HUES64 (cell line): Measurements from ENCODE around the gene CELSR2.

Source experiments
- H3K27ac ChIP-seq: 2 replicates; pipeline ENCODE4 v1.7.0; 2013; ENCODE audit warnings: low read depth, low read length, inconsistent platforms
- H3K27me3 ChIP-seq: 2 replicates; pipeline ENCODE4 v1.6.1; 2013; ENCODE audit warnings: mild to moderate bottlenecking, low read length; ENCODE audit not compliant: insufficient read depth
- H3K36me3 ChIP-seq: 2 replicates; pipeline ENCODE4 v1.6.1; 2013; ENCODE audit warnings: mild to moderate bottlenecking, low read length; ENCODE audit not compliant: insufficient read depth
- H3K4me1 ChIP-seq: 2 replicates; pipeline ENCODE4 v1.6.1; 2013; ENCODE audit warnings: mild to moderate bottlenecking, low read length, moderate library complexity; ENCODE audit not compliant: insufficient read depth
- H3K4me3 ChIP-seq: 2 replicates; pipeline ENCODE4 v1.5.1; 2013; ENCODE audit warnings: mild to moderate bottlenecking, low read length, moderate library complexity
- H3K9ac ChIP-seq: 2 replicates; pipeline ENCODE4 v1.6.1; 2013; ENCODE audit warnings: mild to moderate bottlenecking, low read depth, low read length
- H3K9me3 ChIP-seq: 2 replicates; pipeline ENCODE4 v1.6.1; 2013; ENCODE audit warnings: low read depth, low read length; ENCODE audit not compliant: insufficient read depth
- WGBS: fragments of 150-250, 120-280 bp; methylation state at CpG from one replicate; pipeline ENCODE4 v1.1.7; 2013; ENCODE audit warnings: missing lambda C conversion rate; 5-methylcytosine and 5-hydroxymethylcytosine counted together

Gene CELSR2

GRCh38 chr1:109252893-109253802 lies 3.8 kb downstream of the CELSR2 start:
- Histone ChIP-seq H3K4me3 (peak overlapping the region; percentile 24; the same call in 1 of the 2 replicates), H3K36me3 (peaks cover 13% of the 10 kb centered on the region; the same call in 1 of the 2 replicates), H3K27ac (peak overlapping the region; percentile 79; the same call in 1 of the 2 replicates), H3K9me3 (no peaks in the 10 kb centered on the region), H3K9ac (peak overlapping the region; percentile 34; the same call in 1 of the 2 replicates), H3K27me3 (peaks cover 14% of the 10 kb centered on the region), H3K4me1 (peaks cover 26% of the 10 kb centered on the region)
- WGBS: 83% methylated on average over 33 of the region's 33 CpGs

- peak overlapping the region; percentile 24; the same call in 1 of the 2 replicates for H3K4me3 ChIP-seq
- peak overlapping the region; percentile 79 for H3K27ac ChIP-seq
Observed at GRCh38 chr1:109253803-109254620, 4.7 kb downstream of the CELSR2 start.

DNA sequence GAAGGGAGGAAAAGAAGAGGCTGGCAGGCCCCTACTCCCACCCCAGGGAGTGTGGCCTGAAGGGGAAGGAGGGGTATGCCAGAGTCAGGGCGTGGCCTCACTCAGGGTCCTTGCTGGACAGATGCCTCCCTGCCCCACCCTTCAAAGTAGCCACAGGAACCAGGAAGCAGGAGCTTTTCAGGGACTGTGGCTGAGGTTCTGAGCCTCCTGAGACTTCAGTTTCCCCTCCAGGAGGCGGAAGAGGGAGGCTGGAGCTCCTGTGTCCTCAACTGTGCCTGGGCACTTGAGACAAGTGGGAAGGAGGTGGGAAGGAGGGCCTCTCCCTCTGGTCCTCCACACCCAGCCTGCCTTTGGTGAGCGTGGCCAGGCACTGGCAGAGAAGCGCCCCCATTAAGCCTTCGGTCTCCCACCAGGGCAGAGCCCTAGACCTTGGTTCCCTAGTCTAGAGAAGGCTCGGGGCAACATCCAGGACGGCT lies 5.3 kb downstream of the CELSR2 start:
- H3K9ac ChIP-seq: peak overlapping the region; percentile 60

More at GRCh38 chr1:109253803-109254620, 4.7 kb downstream of the CELSR2 start:
- Histone ChIP-seq H3K9me3 (no peaks in the 10 kb centered on the region), H3K27me3 (peaks cover 11% of the 10 kb centered on the region), H3K4me1 (peaks cover 22% of the 10 kb centered on the region), H3K9ac (peak overlapping the region; percentile 34), H3K36me3 (peaks cover 15% of the 10 kb centered on the region)
- WGBS: 49% methylated on average over 9 of the region's 9 CpGs

DNA sequence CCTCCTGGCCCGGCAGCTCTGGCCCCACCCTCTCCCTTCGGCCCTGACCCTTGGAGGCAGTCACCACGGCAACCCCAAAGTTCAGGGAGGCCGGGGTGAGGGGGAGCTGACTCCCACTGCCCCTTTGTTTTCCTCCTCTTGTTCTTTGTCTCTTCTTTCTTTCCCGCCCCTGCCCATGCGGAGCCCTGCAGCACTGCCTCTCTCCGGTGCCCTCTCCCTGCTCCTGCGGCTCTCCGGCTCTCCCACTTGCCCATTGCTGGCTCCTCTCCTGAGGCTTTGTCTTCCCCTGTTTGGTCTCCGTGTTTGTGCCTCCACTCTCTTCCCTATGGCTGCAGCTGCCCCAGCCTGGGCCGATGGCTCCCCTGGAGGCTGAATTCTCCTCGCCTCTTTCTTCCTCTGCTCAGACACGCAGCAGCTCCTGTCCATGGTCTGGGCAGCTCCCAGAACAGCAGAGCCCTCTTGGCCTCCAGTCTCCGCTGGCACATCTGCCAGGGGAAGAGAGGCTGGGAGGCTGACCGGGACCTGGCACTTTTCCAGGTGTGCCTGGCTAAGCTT lies 5.8 kb downstream of the CELSR2 start:
- Histone ChIP-seq H3K36me3 (peaks cover 18% of the 10 kb centered on the region), H3K4me1 (peaks cover 30% of the 10 kb centered on the region), H3K27ac (0 out of 2 replicates have a peak overlapping the region, but pooled peaks have one; percentile 4), H3K9me3 (no peaks in the 10 kb centered on the region), H3K4me3 (peak overlapping the region; percentile 7; the same call in 1 of the 2 replicates), H3K27me3 (peaks cover 8% of the 10 kb centered on the region), H3K9ac (peak overlapping the region; percentile 60)
- WGBS: 53% methylated on average over 15 of the region's 15 CpGs

More for the DNA sequence above, 5.3 kb downstream of the CELSR2 start:
- peaks cover 11% of the 10 kb centered on the region for H3K27me3 ChIP-seq
- no peak overlapping the region for H3K27ac ChIP-seq
- peaks cover 18% of the 10 kb centered on the region for H3K36me3 ChIP-seq
- no peaks in the 10 kb centered on the region for H3K9me3 ChIP-seq
- peak overlapping the region; percentile 7; the same call in 1 of the 2 replicates for H3K4me3 ChIP-seq
- peaks cover 27% of the 10 kb centered on the region for H3K4me1 ChIP-seq
- 70% methylated on average over 7 of the region's 7 CpGs for WGBS

DNA sequence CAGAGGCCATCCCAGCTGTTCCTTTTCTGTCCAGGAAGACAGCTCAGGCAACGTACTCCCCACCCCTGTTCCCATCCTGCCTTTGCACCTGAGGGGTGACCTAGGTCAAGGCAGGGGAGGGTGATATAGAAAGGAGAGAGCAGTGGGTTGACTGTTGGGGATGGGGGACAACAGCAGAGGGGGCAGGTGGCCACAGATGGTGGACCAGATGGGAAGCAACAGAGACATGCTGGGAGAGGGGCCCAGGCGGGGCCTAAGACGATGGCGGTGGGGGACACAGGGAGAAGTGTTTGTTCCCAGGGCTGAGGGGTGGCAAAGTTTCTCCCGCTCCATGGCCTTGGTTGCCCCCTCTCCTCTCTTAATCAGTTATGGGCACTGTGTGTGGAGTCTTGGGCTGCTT lies 6.3 kb downstream of the CELSR2 start:
- H3K9me3 ChIP-seq: no peaks in the 10 kb centered on the region
- H3K36me3 ChIP-seq: peaks cover 18% of the 10 kb centered on the region
- H3K4me1 ChIP-seq: peaks cover 35% of the 10 kb centered on the region
- peaks cover 3% of the 10 kb centered on the region for H3K27me3 ChIP-seq
- peak overlapping the region; percentile 60 for H3K9ac ChIP-seq
- 88% methylated on average over 5 of the region's 5 CpGs for WGBS
- no peak overlapping the region for H3K27ac ChIP-seq
- H3K4me3 ChIP-seq: no peak overlapping the region

- H3K27ac ChIP-seq: no peak overlapping the region
- H3K9me3 ChIP-seq: no peaks in the 10 kb centered on the region
- no peak overlapping the region for H3K9ac ChIP-seq
- no peaks in the 10 kb centered on the region; the same call in 1 of the 2 replicates for H3K27me3 ChIP-seq
- peaks cover 18% of the 10 kb centered on the region for H3K36me3 ChIP-seq
- 88% methylated on average over 7 of the region's 7 CpGs for WGBS
- H3K4me1 ChIP-seq: peaks cover 35% of the 10 kb centered on the region
- H3K4me3 ChIP-seq: no peak overlapping the region
Observed at GRCh38 chr1:109256085-109256484, 6.7 kb downstream of the CELSR2 start.

- no peaks in the 10 kb centered on the region for H3K27me3 ChIP-seq
- H3K4me3 ChIP-seq: no peak overlapping the region
- no peak overlapping the region for H3K9ac ChIP-seq
- no peak overlapping the region for H3K27ac ChIP-seq
- no peaks in the 10 kb centered on the region for H3K9me3 ChIP-seq
- H3K36me3 ChIP-seq: peaks cover 19% of the 10 kb centered on the region
- 98% methylated on average over 5 of the region's 5 CpGs for WGBS
- peaks cover 35% of the 10 kb centered on the region for H3K4me1 ChIP-seq
Observed at GRCh38 chr1:109256971-109257681, 7.8 kb downstream of the CELSR2 start.

GRCh38 chr1:109257682-109258421 lies 8.5 kb downstream of the CELSR2 start:
- WGBS: 88% methylated on average over 13 of the region's 15 CpGs

DNA sequence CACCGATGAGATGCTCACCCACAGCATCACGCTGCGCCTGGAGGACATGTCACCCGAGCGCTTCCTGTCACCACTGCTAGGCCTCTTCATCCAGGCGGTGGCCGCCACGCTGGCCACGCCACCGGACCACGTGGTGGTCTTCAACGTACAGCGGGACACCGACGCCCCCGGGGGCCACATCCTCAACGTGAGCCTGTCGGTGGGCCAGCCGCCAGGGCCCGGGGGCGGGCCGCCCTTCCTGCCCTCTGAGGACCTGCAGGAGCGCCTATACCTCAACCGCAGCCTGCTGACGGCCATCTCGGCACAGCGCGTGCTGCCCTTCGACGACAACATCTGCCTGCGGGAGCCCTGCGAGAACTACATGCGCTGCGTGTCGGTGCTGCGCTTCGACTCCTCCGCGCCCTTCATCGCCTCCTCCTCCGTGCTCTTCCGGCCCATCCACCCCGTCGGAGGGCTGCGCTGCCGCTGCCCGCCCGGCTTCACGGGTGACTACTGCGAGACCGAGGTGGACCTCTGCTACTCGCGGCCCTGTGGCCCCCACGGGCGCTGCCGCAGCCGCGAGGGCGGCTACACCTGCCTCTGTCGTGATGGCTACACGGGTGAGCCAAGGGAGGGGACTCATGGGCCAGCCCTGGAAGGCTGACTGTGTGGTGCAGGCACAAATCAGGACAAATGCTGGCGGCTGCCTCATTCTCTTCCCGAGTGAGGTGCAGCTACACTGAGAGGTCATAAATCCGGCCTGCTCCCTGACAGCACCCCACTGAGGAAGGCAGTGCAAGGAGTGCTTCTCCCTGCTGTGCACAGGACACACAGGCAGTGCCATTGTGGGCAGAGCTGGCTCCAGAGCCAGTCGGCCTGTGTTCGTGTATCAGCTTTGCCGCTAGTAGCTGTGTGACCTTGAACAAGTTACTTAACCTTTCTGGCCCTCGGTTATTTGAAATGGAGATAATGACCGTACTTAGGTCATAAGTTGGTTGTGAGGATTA lies 9.4 kb downstream of the CELSR2 start:
- Histone ChIP-seq H3K36me3 (peaks cover 14% of the 10 kb centered on the region), H3K27ac (no peak overlapping the region), H3K9ac (no peak overlapping the region), H3K27me3 (no peaks in the 10 kb centered on the region), H3K9me3 (no peaks in the 10 kb centered on the region), H3K4me1 (peaks cover 32% of the 10 kb centered on the region), H3K4me3 (no peak overlapping the region)
- WGBS: 94% methylated on average over 69 of the region's 69 CpGs

More at GRCh38 chr1:109257682-109258421, 8.5 kb downstream of the CELSR2 start:
- H3K27ac ChIP-seq: no peak overlapping the region
- H3K9ac ChIP-seq: no peak overlapping the region
- H3K4me1 ChIP-seq: peaks cover 35% of the 10 kb centered on the region
- H3K4me3 ChIP-seq: no peak overlapping the region
- H3K9me3 ChIP-seq: no peaks in the 10 kb centered on the region
- peaks cover 14% of the 10 kb centered on the region for H3K36me3 ChIP-seq
- no peaks in the 10 kb centered on the region for H3K27me3 ChIP-seq
